ENCODE measurements around the gene RAB8A. TPM values are rescaled to one million over a fixed set of nuclear protein-coding genes. Genes with fewer than 3 reads are reported as not detected.

Gene RAB8A
- total and polyA plus RNA-seq, 9 of the 15 experiments (the other 6 are each of a cell fraction or from before 2014, with no cell fraction given), result 11.2 to 102 (median 53.2) TPM

- TF ChIP-seq ZBTB11 (CRISPR knock-in tag; IDR thresholded peaks at IDR 0.05) (no peak), ZFPM2 (CRISPR knock-in tag; IDR thresholded peaks at IDR 0.05) (no peak), PCBP2 (IDR thresholded peaks at IDR 0.05; ENCODE audit: low read depth, low read length, poor library complexity, severe bottlenecking) (no peak), SMC3 (conservative IDR thresholded peaks at IDR 0.05; ENCODE audit: insufficient read depth, low read depth, low read length) (peak; percentile 51), ZNF212 (CRISPR knock-in tag; IDR thresholded peaks at IDR 0.05) (no peak), BDP1 (IDR thresholded peaks at IDR 0.05; ENCODE audit: insufficient read depth, insufficient read length) (no peak), U2AF2 (optimal IDR thresholded peaks at IDR 0.05; ENCODE audit: low read depth, low read length) (no peak), CREM (IDR thresholded peaks at IDR 0.05; ENCODE audit: low read depth) (no peak), ZNF436 (CRISPR knock-in tag; IDR thresholded peaks at IDR 0.05) (peak; percentile 100), NCOA2 (IDR thresholded peaks at IDR 0.05; ENCODE audit: partially characterized antibody in 2 of 2) (no peak), ZNF184 (CRISPR knock-in tag; IDR thresholded peaks at IDR 0.05) (no peak), PTTG1 (tag; IDR thresholded peaks at IDR 0.05; ENCODE audit: low read depth) (no peak), MIER1 (IDR thresholded peaks at IDR 0.05; ENCODE audit: low read depth) (no peak), CBFB (CRISPR knock-in tag; IDR thresholded peaks at IDR 0.05) (no peak), POLR2B (IDR thresholded peaks at IDR 0.05; ENCODE audit: low read depth, partially characterized antibody) (no peak), STAT5B (CRISPR knock-in tag; IDR thresholded peaks at IDR 0.05) (no peak), CAMTA2 (CRISPR knock-in tag; conservative IDR thresholded peaks at IDR 0.05) (no peak), FOXK2 (conservative IDR thresholded peaks at IDR 0.05 in 1 of 2, IDR thresholded peaks at IDR 0.05 in 1 of 2; ENCODE audit: low read depth in 2 of 2) (no peak), DPF2 (IDR thresholded peaks at IDR 0.05) (peak; percentile 57; the same call in 1 of the 2 replicates), NR2C1 (IDR thresholded peaks at IDR 0.05) (no peak), NR2C1 (tag; IDR thresholded peaks at IDR 0.05) (no peak), ZNF655 (CRISPR knock-in tag; IDR thresholded peaks at IDR 0.05) (no peak), HMG20A (CRISPR knock-in tag; conservative IDR thresholded peaks at IDR 0.05) (no peak), KLF1 (tag; IDR thresholded peaks at IDR 0.05) (no peak), CBX2 (IDR thresholded peaks at IDR 0.05; ENCODE audit: insufficient read depth, low read length, poor library complexity, severe bottlenecking) (no peak), ATF2 (CRISPR knock-in tag; IDR thresholded peaks at IDR 0.05) (no peak)
Measured at GRCh38 chr19:16066611-16067104, 45.0 kb upstream of the RAB8A start (continued).
